ENCODE data around the gene SOX8.

The SOX8 gene

DNA sequence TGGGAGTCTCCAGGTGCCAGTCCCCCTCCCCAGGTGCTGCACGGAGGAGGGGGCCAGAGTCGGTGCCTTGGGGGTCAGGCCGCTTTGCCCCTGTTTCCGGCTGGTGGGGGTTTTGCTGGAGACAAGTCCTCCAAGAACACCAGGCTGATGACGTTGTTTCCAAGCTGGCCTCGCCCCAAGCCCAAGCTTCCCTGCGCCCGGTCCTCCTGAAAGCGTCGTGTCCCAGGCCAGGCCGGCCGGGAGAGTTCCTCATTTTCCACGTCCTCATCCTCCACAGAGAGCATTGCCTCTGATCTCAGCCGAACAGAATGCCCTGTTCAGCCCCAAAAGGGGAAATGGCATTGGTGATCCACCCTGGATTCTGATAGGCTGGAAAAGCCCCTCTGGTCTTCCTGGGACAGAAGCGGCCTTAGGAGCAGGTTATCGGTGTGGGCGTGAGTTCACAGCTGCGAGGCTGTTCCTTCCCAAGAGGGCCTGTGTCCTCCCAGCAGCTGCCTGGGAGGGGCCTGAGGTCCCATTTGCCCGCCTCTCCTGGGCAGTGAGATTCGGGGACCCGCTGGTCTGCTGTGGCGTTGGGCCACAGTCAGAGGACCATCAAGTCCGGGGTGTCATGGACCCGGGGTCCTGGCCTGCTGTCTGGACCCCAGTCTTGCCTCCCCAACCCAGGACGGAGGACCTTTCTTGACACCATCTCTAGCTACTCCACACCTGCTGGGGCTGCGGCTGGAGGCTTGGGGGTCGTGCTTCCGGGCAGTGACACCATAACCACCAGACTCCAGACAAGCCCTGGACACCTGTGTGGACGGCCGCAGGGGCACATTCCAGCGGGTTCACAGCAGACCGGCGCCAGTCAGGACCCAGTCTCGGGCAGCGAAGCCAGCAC lies 7.1 kb downstream of the SOX8 start:
- DNase-seq (ENCODE audit: low spot score), result no peak

DNA sequence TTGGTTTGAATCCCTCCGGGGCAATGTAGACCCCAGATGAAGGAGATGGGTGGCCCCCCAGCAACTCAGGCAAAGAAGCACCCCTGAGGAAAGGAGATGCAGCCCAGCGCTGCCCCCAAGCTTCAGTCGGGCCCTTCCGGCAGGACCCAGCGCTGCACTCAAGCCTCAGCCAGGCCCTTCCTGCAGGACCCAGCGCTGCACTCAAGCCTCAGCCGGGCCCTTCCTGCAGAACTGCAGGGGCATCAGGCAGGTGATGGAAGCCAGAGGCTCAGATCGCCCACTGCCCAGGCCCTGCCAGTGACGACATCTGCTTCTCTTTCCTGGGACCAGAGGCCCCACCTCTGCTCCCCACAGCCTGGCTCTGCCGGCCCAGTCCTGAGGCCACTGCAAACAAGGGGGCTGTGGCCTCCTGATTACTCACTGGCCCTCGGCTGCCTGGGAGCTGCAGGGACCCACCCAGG lies 7.8 kb downstream of the SOX8 start:
- DNase-seq (ENCODE audit: low spot score), result no peak

DNA sequence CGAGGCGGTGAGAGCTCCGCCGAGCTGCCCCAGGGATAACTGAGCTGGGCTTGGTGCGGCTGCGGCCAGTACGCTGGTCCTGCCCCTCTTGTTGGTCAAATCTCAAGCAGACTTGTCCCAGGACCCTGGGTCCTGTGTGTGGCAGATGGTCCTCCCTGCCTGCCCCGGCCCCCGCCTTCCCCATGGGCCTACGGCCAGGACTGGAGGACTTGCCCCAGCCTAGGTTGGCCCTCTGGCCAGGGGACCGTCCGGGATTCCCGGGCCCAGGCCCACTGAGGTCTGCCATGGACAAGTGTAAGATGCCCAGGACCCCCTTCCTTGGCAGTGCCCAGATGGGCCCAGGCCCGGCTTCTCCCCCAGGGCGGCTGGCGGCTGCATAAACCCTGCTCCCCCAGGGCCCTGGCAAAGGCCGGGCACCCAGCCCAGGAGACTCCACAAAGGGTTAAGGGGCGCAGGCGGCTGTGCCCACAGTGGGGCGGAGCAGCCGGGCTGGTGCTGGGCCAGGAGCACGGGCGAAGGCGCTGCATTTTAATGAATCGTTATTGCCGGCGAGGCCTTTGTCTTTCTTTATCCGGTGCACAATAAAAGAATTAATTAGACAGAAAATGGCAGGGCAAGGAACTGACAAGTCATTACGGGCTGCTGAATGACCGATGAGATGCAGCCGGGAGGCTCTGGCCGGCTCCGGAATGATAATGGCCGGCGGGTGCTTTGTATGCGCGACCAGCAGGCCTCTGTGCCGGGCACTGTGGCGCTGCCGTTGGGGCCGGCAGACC lies 9.1 kb downstream of the SOX8 start:
- DNase-seq (ENCODE audit: low spot score), result no peak

DNA sequence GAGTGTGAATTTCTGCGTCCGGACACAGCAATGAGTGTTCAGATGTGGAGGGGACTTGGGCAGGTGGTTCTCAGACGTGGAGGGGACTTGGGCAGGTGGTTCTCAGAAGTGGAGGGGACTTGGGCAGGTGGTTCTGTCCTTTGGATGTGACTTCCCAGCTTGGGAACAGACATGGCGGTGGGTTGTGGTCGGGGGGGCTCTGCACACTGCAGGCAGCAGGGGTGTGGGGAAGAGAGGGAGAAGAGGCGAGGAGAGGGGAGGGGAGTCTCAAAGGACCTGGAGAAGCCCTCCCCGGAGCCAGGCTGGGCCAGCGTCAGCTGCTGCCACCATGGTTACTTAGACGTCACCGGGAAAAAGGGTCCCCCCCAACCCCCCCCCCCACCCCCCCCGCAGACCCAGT lies 9.8 kb downstream of the SOX8 start:
- DNase-seq (ENCODE audit: low spot score), result no peak

DNA sequence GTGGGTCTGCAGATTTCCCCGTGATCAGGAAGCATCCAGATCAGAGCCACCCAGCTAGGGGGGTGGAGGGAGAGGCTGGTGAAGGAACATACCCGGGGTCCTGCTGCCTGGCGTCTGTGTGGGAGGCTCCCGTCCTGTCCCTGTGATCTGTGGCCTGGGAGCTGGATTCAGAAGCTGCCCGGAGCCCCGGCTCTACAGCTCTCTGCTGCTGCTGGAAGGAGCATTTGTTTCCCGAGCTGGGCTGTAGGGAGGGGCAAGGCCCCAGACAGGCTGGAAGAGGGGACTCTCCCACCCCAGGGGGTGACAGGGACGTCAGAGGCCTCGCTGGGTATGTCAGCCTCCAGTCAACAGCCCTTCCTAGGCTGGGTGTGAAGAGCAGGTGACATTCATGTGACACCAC lies 10.2 kb downstream of the SOX8 start:
- no peak for DNase-seq (ENCODE audit: low spot score)

DNA sequence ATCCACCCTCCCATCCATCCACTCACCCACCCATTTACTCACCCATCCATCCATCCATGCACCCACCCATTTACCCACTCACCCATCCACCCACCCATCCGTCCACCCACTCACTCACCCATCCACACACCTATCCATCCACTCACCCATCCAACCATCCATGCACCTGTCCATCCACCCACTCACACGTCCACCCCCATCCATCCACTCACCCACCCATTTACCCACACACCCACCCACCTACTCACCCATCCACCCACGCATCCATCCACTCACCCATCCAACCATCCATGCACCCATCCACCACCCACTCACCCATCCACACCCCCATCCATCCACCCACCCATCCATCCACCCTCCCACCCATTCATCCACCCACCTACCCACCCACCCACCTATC lies 12.2 kb downstream of the SOX8 start:
- no peak for DNase-seq (ENCODE audit: low spot score)

DNA sequence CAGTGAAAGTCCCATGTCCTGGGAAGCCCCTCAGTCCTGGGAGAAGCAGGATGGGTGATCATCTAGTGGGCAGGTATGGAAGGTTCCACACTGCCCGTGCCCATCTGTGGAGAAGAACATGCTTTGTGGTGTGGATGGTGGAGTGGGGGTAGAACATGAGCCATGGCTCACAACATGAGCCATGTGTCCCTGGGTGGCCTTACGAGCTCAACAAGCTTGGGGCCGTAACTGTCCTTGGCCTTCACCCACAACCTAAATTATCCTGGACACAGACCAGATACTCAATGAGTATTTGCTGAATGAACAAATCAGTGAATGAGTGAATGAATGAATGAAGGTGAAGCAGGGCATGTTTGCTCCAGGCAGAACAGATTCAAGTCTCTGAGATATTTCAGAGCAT lies 13.5 kb downstream of the SOX8 start:
- DNase-seq (ENCODE audit: low spot score), result no peak

DNA sequence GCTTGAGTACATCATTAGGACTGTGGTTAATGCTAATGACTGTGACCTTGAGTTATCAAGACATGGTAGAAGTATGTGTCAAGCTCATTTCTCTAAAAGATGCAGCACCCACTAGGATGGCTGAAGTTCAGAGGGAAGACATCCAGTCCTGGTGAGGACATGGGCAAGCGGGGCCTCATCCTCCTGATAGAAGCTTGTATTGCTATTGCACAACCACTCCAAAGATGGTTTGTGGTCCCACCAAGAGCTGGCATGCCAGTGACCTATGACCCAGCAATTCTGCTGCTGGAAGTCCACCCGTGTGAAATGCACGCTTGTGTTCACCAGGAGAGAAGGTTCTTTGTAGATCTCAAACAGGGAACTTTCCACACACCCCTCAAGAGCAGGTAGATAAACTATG lies 14.2 kb downstream of the SOX8 start:
- DNase-seq (ENCODE audit: low spot score), result no peak

DNA sequence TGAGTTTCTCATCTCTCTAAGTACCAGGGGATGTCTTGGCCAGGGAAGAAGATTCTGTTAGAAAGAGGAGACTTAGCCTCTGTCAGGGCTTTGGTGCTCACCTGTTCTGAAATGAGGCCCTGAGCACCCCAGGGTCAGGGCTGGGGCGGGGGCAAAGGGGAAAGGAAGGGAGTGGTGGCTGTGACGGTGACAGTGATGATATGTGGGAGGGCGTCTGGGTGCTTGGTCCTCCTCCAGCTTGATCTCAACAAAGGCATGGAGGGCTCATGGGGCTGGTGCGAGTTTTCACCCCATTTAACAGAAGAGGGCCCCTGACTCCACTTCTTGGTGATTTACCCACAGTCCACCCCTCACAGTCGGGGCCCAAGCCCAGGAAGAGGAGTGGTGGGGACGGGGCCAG lies 15.1 kb downstream of the SOX8 start:
- DNase-seq (ENCODE audit: low spot score), result no peak

DNA sequence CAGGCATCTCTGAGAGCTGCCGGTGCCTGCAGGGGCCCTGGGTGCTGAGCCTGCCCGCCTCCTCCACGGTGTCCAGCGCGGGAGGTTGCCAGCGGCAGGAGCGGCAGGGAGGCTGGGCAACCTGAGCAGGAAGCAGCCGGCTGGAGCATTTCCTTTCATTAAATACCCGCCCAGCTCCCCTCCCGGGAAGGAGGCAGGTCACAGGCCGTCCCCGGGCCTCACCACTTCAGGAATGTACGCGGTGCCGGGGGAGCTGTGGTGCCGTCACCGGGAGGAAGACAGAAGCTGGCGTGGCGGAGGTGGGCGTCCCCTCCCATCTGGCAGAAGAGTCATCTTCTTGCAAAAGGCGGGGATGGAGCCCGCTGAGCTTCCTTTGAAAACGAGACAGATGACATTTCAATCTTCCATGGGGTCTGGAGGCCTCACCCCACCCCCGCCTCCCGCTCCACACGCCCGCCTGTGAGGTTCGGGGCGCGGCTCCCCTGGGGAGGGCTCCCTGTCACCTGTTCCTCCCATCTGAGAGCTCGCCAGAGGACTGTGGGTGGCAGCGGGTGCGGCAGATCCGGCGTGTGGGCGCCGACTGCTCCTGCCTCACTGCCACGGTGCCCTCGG lies 16.0 kb downstream of the SOX8 start:
- DNase-seq (ENCODE audit: low spot score), result no peak

DNA sequence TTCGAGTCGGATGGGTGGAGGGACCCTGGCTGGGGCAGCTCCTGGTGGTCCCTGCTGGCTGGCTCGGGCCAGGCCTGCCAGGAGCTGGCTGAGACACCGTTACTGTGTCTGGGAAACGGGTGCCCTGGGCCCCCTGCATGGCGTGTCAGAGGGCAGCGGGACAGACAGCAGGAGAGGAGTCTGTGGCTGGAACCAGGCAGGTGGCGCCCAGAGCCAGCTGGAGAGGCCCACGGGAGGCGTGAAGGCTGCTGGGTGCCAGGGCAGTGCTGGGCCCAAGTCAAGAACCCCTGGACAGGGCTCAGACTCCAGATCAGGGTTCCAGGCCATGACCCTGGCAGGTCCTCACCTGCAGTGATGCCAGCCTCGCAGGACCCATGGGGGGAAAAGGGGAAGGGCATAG lies 16.6 kb downstream of the SOX8 start:
- no peak for DNase-seq (ENCODE audit: low spot score)

DNA sequence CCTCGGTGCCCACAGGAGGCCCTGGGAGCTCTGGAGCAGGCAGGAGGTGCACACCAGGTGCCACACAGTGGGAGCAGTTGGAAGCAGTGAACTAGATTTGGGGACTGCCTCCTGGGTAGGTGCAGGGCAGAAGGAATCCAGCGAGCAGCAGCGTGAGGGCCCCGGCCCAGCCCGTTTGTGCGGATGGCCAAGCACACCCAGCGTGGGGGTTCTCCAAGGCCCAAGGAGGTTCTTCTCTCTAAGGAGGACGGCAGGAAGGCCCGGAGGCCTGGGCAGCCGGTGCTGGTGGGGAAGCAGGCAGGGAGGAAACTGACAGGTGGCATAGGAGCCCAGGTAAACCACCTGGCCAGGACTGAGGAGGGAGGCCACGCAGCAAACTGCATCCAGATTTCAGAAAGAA lies 17.0 kb downstream of the SOX8 start:
- no peak for DNase-seq (ENCODE audit: low spot score)

DNA sequence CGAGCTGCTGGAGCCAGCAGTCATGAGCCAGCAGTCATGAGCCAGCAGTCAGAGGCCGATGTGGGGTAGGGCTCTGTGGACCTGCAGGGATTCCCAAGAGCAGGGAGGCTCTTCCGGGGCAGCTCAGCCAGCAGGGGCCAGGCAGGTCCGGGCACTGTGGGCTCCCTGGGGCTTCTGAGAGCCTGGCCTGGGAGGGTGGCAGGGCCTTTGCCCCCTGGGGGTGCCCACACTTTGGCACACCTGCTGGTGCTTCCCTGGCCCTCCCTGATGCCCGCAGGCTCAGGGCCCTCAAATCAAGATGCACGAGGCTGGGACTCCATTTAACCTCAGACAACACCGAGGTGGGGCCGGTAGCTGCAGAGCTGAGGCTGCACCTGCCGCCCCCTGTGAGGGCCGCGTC lies 18.1 kb downstream of the SOX8 start:
- no peak for DNase-seq (ENCODE audit: low spot score)

DNA sequence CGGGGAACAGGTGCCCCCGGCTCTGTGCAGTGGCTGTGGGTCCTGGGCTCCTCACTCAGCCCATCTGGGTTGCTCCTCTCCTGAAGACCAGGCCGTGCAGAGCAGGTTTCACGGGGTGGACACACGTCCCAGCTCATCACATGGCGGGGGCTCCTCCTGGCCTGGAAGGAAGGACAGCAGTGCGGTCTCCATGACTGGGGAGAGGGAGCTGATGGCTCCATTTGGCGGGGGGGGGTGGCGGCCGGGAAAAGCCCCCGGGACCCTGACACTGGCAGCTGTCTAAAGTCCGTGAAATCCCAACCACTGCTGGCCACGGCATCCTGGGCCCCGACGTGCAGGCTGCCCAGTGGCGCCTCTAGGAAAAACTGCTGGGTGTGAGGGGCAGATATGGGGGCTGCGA lies 19.0 kb downstream of the SOX8 start:
- DNase-seq (ENCODE audit: low spot score), result no peak

DNA sequence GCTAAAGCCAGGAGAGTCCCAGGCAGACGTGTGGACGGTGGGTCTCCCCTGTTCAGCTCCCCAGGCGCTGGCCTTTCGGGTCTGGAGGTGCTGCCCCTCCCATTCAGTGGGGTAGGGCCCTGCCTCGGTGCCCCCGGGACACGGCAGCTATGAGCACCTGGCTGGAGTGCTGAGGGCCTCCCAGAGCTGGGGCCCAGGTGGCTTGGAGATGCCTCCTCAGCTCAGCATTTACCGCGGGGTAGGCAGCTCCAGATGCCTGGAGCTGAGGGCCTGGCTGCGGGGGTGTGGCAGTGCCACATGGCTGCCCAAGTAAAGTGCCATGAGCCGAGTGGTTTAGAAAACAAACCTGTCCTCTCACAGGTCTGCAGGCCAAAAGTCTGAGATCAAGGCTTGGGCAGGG lies 19.5 kb downstream of the SOX8 start:
- no peak for DNase-seq (ENCODE audit: low spot score)

DNA sequence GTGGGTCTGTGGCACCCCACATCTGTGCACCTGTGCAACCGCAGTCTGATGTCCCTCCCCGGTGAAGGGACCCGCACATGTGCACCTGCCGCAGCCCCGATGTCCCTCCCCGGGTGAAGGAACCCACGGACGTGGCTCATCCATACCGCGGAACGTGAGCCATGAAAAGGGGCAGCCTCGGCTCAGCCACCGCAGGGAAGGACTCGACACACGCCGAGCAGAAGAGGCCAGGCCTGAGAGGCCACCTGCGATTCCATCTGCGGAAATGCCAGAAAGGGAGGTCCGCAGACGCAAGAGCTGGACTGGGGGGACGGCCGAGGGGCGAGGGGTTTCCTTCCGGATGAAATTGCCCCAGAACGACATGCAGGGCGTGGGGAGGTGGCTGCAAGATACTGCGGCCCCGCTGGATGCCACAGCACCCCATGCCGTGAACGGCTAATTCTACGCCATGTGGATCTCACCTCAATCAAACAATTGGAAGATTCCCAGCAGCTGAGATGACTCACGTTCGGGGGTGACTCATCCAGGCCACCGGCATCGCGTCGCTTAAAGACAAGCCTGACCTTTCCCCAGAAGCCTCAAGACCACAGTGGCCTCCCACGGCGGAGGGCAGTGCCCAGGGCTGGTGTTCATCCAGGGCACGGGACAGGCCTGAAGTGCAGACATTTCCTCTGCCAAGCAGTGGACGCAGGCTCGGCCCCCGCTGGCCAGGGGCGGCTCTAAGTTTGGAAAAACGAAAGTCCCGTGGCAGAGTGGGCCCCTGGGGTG lies 21.0 kb downstream of the SOX8 start:
- DNase-seq (ENCODE audit: low spot score), result peak; percentile 92

DNA sequence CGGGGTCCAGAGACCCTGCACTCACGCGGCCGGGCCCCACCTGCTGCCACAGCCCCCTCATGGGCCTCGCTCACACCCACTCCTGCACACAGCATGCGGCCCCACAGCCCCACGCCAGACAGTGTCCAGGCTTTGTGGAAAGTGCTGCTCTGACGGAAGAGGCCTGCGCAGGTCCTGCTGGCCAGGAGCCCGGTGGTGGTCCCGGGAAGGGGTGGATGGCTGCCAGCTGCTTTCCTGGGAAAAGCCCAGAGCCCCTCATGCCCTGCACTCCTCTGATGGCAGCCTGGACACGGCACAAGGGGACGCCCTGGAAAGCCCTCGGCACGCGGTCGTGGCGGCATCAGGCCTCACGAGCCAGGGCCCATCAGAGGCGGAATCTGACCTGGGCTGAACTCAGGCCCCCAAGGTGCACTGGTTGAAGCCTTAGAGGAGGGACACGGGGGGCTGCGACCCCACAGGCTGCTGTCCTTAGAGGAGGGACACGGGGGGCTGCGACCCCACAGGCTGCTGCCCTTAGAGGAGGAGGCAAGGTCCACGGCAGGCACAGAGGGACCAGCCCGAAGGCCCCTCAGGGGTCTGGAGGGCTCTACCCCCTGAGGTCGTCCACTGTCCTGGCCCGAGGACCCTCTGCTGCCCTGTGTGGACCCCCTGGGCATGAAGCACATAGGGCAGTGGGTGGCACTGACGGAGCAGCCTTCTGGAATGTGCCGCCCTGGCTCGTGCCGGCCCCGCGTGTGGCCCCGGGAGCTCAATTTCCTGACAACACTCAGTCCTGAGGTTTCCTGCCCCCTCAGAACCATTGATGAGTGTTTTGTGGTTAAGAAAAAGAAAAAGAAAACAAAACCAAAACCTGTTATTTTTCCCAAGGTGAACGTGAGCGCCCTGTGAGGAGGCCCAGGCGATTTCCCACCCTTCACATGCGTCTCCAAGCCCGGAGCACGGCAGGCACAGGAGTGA lies 22.1 kb downstream of the SOX8 start:
- no peak for DNase-seq (ENCODE audit: low spot score)

DNA sequence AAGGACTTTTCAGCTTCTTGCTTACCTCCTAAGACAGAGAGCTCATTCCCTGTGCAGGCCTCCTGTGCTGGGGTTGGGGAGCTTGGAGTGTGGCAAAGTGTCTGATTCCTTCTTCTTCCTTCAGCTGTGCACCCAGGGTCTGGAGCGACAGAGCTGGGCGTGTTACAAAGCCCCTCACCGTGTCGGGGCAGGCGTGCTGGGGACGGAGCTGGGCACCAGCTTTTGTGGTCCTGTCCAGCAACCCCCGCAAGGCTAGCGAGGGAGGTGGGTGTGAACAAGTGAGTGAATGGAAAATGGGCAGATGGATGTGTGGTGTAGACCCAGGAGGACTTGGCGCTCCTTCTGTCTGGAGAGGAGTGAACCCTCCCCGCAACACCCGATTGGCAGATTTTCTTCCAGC lies 23.7 kb downstream of the SOX8 start:
- DNase-seq (ENCODE audit: low spot score), result no peak

DNA sequence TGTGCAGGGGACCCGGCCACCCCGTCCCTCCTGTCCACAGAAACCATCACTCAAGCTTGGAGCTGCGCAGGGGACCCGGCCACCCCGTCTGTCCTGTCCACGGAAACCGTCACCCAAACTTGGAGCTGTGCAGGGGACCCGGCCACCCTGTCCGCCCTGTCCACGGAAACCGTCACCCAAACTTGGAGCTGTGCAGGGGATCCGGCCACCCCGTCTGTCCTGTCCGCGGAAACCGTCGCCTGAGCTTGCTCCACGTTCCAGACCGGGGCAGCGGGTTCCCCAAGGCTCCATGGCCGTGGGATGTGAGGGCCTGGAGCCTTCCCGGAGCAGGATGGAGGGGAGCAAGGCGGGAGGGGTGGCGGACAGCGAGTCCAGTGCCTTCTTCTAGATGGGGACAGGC lies 25.2 kb downstream of the SOX8 start:
- DNase-seq (ENCODE audit: low spot score), result no peak

DNA sequence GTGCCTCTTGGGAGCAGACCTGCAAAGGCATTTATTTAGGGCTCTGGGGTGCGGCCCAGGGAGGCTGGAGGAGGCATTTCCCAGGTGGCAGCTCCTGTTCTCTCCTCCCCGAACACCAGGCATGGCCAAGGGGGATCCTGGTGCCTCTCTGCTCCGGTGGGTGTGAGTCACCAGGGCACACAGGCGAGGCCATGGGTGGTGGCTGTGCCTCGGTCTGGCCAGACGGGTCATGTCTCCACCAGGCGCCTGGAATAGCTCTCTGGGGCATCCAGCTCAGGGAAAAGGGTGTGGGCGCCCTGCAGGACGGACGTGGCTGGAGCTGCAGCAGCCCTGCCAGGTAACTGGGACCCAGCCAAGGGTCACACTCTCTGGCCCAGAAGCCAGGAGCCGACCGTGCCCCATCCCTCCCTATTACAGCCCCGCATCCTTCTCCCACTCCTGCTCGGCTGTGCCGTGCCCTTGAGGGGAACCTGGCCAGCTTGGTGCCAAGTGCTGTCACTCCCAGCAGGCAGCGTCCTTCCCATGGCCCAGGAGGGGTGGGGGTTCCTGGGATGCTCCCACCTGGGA lies 25.8 kb downstream of the SOX8 start:
- no peak for DNase-seq (ENCODE audit: low spot score)

DNA sequence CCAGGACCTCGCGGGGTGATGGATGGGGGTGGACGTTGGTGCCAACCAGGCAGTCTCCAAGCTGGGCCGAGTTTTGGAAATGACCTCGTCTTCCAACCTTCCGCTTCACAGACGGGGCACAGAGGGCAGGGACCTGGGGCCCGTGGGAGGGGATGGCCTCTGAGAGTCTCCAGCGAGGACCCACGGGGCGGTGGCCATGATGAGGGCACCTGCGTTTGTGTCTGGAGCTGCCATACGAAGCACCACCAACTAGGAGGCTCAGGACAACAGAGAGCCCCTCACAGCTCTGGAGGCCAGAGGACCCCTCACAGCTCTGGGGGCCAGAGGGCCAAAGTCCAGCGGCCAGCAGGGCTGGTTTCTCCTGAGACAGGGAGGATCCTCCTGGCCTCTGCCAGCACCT lies 26.5 kb downstream of the SOX8 start:
- no peak for DNase-seq (ENCODE audit: low spot score)

Measured in AG08396 (cell line).